Stimulated activated CD4-positive, alpha-beta T cell treated with anti-CD3 and anti-CD28 coated beads, Interleukin-1b, Interleukin-23, amount 100 ng/mL, for 24 hours (primary cell): Measurements from ENCODE around the gene IRF2BP2.

Source experiments
- DNase-seq, 4 experiments: peaks; one replicate each; pipeline ENCODE4 v3.0.0-alpha.2; 2020; ENCODE audit warnings: low read depth in 4 of 4, low spot score in 1 of 4

Gene IRF2BP2

DNA sequence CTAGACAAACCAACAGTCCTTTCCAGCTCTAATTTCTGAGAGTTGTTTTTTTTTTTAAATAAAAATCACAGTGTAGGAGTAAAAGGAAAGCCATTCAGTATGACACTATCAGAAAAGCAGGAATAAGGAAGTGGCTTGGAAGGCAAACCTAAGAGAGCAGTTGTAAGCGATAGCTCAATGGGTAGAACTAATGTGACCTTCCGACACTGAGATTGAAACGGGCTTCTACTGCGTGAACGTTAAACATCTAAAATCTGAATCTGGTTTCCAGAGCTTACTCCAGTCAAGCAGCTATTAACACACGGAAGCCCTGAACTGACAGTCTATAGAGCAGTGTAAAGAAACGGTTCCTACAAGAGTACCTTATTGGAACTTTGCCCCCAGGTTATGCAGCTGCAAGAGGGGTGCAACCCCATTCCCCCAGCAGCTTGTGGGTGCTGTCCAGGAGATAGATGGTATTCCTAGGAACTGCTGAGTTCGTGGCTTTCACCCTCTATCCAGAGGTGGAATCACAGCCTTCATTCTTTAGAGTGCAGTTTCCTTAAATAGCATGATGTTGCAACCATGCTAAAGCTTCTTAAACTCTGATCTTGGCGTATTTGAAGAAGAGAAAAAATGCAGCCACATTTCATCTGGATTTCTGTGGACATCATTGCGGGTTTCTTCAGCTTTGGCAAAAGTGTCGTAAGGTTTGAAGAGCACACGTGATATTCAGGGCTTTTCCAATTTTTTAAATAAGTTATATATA, 3.3 kb upstream of the IRF2BP2 start:
- DNase-seq, result no peak

DNA sequence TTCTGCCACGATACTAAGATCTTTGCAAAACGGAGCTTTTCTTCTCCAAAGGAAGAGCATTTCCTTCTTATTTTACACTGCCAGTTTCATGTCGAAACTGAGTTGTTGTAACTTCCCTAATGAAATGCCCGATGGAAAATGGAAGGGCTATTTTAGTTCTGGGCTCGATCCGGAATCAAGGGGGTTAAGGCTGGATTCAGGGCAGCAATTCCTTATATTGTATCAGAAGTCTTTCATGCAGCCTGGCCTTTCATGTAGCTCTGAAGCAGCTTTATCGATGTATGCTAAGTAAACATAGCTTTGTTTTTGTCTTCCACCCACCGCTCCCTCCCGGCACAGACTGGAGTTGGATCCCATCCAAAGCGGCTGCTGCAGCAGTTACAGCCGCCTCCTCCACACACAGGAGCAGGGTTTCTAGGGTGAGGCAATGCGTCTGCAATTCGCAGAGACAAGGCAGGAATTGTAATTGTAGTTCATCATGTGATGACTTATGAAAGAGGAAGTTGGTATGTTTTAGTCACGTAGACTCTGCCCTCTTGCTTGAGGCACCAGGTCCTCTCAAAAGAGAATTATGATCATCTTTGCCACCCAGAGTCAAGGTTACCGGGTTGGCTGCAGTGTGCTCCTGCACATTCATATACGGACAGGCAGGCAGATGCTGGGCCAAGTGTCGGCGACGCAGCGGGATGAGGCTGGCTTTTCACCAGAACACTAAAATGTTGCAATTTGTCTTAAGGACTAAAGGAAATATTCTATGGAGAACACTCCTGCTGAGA, 2.6 kb upstream of the IRF2BP2 start:
- DNase-seq, result peak in 2 of 4 experiments; percentile 33 to 46

DNA sequence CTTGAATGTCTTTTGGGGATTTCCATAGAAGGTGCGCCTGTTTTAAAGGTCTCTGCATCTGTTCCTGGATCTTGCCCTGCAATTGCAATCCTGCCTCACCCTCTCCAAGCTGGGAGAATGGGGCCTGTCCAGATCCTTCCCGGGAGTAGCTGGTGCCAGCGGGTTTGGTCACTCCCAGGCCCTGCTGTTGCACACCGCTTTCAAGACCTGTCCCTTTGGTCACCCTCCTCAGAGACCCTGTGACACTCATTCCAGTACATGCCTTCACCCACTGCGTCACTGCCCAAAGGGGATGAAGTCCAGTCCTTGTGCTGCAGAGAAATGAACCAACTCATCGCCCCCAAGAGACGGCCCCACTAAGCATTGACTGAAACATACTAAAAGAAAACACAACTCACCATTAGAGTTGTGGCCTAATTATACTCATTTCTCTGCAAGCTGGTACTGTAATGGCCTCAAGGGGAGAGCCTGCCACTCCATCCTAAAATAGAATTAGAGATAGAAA, 1.9 kb upstream of the IRF2BP2 start:
- DNase-seq, result no peak

DNA sequence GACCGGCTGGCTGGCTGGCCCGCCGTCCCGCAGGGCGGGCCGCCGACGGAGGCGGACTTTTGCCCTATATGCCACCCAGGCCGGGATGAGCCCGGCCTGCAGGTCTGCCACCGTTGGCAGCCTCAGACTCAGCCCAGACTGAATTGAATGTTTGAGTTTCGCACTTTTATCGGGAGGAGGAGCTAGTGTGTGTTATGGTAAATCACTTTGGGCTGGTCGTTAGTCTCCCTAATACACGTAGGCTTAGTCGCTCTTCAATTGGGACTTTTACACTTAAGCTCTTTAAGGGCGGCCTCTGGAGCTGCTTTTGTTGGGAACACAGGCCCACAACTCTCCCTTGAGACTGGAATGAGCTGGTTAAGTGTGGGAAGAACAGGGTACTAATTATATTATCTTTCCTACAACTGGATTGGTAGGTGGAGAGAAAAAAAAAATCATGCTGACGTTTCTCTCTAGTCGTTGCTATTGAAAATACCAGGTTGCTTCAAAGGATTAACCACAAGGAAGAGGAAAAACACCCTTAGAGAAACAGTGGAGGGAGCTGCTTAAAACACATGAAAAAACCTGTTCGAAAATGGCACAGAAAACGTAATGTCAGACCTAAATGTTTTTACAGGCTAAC, 1.4 kb upstream of the IRF2BP2 start:
- no peak for DNase-seq

DNA sequence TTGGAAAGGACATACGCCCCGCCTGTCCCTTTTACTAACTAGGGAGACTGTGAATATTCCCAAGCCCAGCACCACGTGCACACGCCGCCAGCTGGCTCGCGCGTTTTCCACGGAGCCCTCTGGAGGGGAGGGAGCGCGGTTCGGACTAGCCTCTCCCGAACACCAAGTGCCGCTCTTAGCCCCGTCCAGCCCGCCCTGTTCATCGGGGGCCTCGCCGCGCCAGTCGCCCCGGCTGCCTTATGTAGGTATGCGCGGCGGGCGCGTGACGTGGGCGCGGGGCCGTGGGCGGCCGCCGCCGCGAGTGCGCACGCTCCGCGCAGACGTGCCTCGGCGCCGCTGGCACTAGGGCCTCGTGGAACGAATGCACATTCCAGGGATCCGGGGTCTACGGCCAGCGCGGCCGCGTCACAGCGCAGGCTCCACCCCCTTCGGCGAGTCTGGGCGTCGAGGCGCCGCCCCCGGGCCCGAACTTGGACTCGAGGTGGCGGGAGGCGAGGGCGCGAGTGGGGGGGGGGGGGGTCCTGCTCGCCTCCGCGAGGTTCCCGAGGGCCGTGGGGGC, 767 bp upstream of the IRF2BP2 start:
- DNase-seq, result peak in 3 of 4 experiments; percentile 77 to 89 (median 87)

DNA sequence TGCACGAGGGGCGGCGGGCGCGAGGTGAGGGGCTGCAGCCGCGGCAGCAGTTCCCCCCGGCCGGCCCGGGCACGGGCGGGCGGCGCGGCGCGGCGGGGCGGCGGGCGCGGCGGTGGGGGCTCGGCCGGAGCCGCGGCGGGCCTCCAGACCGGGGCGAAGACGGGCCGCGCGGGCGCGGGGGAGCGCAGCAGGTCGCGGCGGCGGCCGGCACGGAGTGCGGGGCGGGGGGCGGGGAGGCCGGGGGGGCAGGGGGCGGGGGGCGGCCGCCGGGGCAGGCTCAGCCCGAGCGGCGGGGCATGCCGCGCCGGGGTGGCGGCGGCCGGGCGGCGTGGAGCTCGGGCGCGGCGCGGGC, 311 bp downstream of the IRF2BP2 start:
- no peak for DNase-seq

DNA sequence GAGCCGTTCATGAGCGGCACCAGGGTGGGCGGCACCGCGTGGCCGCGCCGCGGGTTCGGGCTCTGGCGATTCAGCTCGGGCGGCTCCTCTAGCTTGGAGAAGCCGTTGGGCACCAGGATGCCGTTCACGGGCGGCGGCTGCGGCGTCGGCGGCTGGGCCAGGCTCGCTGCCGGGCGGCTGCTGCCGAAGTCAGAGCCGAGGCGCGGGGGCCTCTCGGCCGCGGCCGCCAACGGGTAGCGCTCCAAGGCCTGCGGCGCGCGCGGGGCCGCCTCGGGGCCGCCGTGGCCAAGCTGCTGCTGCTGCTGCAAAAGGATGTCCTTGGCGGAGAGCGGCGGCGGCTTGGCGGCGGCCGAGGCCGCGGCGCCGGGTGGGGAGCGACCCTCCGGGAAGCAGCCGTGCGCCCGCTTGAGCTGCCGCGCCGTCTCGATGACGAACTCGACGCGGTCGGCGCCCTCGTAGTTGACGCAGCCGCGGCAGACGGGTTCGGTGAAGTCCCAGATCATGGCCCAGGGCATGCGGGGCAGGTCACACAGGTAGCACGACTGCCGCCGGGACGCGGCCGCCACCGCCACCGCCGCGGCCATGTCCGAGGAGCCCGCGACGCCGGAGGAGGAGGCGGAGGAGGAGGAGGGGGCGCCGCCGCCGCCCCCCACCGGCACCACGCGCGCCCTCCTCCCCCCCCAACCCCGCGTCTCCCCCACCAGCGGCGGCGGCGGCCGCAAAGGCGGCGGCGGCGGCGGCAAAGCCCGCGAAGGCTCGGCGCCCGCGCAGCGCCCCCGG, 877 bp downstream of the IRF2BP2 start:
- peak in 2 of 4 experiments; percentile 52 to 62 for DNase-seq

DNA sequence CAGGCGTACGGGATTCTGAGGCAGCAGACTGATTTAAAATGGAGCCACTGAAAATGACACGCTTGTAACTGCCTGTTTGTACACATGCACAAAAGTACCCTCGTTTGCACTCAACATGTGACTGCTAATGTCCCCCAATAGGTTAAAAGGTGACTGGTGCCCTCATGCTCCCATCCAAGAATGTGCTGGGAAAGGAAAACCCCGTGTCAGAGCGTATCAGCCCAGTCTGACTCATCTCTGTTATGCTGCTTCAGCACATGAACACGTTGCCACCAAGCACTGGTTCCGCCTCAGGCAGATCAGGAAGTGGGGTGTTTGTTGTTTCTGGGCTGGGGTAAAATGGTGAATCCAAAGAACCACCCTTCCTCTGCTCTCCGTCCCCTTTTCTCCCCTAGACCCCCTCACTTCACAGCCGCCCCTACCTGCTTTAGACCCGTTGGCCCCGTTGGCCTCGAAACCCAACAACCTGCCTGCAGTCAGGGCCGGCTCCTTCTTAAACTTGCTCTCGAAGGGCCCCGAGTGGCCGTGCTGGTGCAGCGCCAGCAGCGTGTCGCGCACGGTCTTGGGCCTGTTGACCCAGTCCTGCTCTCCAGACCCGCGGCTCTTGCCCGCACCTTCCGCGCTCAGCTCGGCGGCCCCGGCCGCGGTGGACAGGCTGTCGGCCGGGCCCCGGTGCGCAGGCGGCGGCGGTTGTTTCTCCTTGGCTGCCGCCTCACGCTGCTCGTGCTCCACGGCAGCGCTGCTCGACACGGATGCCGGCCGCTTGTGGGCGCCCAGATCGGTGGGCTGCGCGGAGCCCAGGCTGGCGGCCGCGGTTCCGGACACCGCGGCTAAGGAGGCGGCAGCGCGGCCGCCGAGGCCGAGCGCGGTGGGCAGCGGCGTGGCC, 1.7 kb downstream of the IRF2BP2 start:
- DNase-seq, result peak in 2 of 4 experiments; percentile 59

DNA sequence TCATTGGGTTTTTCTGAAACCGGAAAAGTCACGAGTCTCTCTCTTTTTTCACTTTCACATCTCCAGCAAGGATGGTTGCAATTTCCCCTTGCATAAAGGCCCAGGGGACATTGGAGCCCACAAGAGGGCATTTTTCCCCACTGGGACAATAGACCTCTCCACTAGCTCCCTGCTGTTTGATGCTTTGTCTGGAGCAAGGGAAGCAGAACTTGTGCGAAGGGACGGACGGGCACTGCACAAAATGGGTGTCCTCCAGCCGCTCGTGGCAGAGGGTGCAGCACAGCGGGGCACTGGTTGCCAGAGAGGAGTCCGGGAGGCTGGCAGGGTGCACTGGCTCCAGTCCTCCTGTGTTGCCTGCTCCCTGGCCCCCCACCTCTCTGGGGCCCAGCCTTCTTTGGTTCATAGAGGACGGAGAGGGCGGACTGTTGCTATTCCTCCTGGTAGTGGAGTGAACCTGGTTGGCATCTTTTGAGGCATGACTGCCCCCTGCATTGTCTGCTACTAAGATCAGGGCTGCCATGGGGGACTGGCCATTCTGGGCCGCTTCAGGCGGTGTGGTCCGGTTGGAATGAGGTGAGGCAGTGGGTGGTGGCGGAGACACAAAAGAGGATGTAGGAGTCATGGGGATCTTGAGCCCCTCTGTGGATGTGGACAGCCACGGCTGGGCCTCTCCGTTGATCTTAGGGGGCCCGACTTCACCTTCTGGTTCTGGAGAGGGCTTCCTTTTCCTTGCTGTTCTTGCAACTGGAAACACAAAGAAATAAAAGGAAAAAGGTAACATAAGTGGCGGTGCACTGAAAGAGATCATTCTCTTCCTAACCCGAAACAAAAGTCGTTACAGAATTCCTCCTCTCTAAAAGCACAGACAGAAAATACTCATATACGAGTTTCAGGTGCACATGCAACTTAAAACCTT, 2.6 kb downstream of the IRF2BP2 start:
- no peak for DNase-seq

DNA sequence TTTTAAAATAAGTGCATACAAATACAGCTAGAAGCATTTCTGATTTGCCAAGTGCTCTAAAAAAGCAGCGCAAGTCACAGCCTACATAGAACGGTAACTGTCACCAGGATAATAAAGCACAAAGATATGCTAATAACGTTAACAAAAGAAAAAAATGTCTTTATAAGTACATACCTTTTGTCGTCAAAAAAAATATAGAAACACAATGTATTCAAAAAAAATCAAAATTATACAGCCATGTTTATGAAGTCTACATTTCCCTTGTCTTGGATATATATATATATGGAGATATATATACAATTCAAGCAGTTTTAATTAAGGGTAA, 3.2 kb downstream of the IRF2BP2 start:
- DNase-seq, result no peak

DNA sequence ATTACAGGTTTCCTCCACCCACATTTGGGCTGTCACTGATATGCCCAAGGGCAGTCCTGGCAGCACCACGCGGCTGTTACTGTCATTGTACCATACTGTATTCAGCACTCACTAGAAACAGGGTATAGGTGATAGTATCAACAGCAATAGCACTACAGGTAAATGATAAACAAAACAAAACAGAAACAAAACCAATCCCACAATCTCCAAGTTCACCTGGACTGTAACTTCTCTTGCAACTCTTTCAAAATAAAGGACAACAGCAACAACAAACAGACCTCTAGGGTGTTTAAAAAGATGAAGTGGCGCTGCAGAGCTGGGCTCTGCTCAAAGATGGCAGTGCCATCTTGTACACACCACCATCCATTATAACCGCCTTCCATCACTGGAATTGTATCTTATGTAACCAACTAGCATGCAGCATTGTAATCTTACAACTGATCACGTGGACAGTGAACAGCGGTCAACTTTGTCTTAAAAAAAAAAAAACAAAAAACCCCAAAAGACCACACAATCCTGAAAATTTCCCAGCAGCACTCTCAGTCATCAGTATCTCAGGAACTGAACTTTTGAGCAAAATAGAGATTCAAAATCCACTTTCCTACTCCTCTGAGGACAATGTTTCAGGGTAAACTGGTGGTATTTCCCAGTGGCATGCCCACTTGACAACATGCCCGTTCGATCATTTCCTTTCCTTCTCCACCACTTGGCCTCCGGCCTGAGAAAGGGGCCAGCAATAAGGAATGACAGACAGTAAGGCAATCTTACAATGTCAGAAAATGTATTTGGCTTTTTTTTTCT, 3.8 kb downstream of the IRF2BP2 start:
- no peak for DNase-seq

DNA sequence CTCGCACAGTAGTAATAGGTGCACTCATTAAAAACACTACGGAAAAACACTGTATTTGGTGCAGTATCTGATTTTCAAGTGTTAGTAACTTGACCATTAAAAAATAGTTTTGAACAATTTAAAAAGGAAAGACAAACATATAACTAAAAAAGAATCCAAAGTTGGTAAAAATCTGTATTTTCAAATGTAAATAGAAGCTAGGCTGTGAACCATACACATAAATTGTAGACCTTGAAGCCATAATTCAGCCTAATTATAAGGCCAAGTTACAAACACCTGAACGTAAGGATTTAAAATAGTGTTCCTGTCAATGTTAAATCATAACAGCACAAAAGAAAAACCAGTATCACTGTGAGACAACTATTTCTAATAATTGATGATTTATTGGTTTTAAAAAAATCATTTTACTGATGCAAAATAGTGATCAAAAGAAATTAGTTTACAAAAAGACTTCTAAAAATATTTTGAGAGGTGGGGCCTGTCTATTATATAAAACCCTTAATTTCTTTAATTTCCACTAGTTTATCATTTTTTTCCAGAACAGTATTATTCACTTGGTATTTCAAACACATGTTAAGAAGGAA, 4.5 kb downstream of the IRF2BP2 start:
- no peak for DNase-seq

DNA sequence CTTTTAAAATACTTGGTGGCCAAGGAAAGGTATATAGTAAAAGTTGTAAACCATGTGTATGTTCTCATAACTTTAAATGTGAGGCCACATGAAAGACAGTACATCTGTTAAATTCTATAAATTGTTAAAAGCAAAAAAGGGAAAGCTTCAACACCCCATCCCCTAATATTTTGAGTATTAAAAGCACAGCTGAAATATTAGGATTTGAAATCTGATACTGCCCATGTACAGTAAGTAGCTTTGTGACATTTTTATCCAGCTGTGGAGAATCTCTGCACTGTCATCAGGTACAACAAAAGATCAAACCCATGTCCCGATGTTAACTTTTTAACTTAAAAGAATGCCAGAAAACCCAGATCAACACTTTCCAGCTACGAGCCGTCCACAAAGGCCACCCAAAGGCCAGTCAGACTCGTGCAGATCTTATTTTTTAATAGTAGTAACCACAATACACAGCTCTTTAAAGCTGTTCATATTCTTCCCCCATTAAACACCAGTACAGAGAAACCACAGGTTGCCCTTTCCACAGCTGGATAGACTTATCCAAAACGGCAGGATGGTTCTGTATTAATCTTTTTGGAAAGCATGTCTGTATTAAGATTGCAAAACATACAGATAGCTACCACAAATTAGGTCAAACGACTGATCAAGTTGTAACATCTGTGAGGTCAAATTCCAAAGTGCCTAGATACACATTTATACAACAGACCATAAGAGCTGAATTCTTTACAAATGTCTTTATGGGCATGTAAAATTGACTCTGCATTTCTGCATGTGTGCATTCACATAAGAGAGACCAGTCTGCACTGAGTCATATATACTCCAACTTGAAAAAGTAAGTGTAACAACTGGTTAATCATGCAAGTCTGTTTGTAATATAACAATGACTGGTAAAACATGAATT, 5.2 kb downstream of the IRF2BP2 start:
- no peak for DNase-seq

DNA sequence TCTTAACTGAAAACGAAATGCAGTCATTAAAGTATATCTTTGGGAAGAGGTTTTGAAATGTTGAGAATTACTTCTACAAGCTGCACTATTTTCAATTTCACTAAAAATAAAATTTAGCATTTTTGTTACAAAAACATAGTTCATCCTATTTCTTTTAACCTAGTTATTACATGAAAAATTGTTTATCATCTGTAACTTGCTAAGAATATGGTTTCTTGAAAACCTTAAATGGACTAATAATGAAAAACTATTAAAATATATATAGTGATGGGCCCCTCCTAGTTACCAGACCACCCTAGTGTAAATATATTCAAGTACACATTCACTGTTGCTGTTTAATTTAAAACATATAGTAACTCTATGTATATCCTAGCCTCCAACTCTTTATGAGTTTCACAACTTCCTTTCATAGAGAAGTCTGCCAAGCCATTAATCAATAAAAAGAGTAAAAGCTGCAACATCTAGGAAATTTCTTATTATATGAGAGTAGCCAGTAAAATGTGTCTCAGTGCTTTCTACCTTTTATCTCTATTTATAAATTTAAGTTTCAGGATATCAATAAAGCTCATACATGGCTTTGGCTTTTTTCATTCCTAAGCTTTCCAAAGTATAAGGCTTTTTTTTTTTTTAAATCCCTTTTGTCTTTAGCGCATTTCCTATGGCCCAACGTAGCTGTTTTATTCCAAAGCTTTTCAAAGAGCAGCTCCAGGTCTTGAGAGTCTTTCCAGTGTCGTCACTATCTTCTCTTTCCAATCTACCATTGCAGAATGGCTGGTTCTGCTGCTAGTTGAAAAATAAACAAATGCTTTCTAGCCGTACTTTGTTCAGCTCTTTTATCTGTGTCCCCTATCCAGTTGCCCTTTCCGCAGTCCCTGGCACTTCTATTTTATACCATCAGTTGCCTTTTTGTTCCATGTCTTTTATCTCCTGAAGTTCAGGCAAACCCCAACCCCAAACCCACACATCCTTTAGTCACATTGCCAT, 6.5 kb downstream of the IRF2BP2 start:
- no peak for DNase-seq

DNA sequence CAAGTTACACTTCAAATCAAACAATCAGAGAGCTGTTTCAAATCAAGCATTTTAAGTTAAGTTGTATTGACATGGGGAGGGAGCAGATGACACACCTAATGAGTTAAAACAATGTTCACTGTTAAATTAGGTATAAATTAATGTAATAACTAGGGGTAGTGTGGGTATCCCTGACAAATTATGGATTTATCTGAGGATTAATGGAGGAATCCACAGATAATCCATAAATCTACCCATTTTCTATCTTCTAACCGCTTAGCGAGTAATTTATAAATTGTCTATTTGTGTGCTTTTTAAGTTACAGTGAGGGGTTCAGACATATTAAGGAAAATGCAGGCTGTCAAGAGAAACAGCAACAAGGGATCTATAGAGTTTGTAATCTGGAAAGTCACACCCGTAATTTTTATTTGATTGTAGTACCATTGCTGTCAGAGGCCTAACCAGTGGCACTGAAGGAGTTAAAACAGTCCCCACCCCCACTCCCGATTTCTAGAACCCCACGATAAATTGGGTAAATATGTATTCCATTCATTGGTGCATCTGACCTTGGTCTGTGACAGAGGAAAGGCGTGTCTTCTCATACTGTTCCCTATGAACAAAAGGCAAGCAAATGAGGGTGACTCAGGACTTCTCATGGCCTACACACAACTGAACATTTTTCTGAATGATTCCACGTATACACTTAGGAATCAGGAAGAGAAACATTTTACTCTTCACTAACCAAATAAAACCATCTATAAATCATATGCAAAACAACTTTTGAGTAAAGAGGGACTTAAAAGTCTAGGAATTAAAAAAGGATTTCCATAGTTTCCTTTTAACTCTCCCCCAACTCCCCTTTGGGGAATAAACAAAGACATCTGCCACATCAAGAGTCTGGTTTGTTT, 7.4 kb downstream of the IRF2BP2 start:
- DNase-seq, result no peak
